Measurements from ENCODE around the gene NUDT16L1. TPM values are rescaled to one million over a fixed set of nuclear protein-coding genes. Genes with fewer than 3 reads are reported as not detected.

The NUDT16L1 gene
- total and polyA plus RNA-seq, 12 donors = 16.3 to 99.3 (median 51.6) TPM

DNA sequence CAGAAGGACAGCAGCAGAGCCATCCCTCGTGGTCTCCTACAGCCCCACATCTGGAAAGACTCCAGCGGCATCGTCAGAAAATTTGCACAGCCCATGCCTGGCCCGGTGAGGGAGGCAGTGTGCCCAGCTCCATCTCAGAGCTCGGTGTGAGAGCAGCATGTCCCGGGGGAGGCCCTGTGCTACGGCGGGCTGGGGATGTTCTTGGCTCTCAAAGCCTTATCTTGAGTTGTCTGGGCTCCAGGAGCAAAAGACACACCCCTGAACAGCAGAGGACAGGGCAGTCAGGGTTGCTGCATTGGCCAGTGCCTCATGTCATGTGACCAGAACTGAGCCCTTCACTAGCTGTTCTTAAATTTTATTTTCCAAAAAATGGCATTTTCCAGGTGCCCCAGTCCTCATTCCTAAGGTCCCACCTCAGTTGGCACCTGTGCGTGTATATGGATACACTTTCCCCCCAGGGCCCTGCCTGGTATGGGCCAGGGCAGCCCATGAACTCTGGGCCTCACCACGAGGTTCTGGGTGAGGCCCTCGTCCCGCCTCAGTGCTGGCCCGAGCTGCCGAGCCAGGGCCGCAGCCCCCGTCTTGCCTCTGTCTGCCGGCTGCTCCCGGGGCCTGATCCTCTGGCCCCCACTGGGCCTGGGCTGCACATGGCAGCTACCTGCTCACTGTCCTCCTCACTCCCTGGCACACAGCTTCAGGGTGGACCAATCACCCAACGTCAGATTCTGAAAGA lies 3.0 kb downstream of the NUDT16L1 start:
- WGBS, 4 donors = 50 to 72% (median 55%) methylated on average over 12 to 19 of the region's 19 CpGs
- DNase-seq = peak in 6 of 7 donors; percentile 13 to 82 (median 54)
- Histone ChIP-seq H3K4me1 (replicated peaks in 1 of 2) (peaks cover 27 to 41% of the 10 kb centered on the region in 2 donors), H3K4me3 (no peak overlapping the region), H3K36me3 (replicated peaks in 1 of 2) (peaks cover 0 to 67% of the 10 kb centered on the region in 2 donors), H3K9me3 (replicated peaks in 1 of 3) (no peaks in the 10 kb centered on the region), H3K27ac (peak overlapping the region in 2 of 5 donors; percentile 44 to 56), H3K27me3 (no peaks in the 10 kb centered on the region)
- intact Hi-C loops (cut with DNase I) = no loop called here
- TF ChIP-seq CTCF (IDR thresholded peaks at IDR 0.05) = no peak
- peak in 1 of 2 donors; percentile 34 for TF ChIP-seq POLR2A (IDR thresholded peaks at IDR 0.05)

DNA sequence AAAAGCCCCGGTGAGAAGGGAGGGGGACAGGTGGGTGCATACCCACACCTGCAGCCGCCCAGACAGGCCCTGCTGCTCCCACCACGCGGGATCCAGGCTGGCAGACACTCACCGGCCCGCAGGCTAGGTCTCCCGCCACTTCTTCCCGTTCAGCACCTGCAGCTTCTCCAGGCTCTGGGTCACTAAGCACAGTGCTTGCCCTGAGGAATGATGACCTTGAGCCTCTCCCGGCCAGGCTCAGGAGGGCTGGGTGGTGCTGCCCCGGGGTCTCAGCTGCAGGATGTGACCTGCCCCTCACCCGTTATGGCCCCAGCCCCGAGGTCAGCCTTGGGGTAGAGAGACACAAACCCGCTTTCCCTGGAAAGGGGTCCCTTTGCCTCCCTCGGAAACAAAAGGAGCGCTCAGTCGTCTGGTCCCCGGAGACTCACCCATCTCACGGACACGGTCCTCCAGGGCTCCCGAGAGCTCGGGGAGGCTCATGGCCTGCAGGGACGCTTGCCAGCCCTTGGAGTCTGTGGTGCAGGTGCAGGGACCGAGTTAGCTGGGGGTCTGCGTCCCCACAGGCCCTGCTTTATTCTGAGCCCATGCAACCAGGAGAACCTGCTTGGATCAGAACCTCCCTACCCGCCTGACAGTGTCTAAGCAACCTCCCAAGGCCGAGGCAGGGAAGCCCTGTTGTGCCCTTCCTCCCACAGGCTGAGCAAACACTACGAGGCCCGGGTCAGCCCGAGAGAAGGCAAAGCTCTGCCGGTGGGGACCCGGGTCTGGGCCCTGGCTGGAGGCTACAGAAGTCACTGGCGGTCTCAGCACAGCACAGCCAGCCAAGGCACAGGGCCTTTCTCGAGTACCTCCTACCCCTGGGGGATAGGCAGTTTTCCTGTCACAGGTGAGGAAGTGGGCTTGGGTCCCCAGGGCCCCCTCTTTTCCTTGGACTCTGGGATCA lies 3.8 kb downstream of the NUDT16L1 start:
- 53 to 69% (median 61%) methylated on average over 19 to 33 of the region's 33 CpGs for WGBS, 4 donors
- Histone ChIP-seq H3K4me3 (no peak overlapping the region), H3K27ac (peak overlapping the region in 2 of 5 donors; percentile 44 to 56), H3K9me3 (replicated peaks in 1 of 3) (no peaks in the 10 kb centered on the region), H3K36me3 (replicated peaks in 1 of 2) (peaks cover 0 to 75% of the 10 kb centered on the region in 2 donors), H3K27me3 (no peaks in the 10 kb centered on the region), H3K4me1 (replicated peaks in 1 of 2) (peaks cover 27 to 41% of the 10 kb centered on the region in 2 donors)
- peak in 6 of 7 donors; percentile 32 to 64 (median 57) for DNase-seq
- intact Hi-C loops (cut with DNase I) = no loop called here
- TF ChIP-seq POLR2A (IDR thresholded peaks at IDR 0.05) (no peak), CTCF (IDR thresholded peaks at IDR 0.05) (no peak)

DNA sequence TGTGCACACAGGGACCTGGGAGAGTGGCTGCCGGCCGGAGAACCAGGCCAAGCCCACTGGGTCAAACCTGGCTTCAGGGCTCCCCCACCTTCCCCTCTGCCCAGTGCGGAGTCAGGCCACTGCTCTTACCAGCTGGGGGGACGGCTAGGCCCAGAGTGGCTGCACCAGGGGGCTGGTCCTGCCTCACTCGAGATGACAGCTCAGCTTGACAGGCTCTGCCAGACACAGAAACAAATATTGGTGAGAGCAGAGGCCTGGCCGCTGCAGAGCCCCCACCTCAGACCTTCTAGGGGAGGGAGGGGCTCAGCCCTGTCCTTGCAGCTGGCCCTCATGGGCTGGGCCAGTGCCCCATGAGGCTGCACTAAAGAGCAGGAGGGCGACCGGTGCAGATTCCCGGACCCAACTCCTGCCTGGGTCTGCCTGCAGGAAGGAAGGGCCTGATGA lies 4.5 kb downstream of the NUDT16L1 start:
- Histone ChIP-seq H3K9me3 (replicated peaks in 1 of 3) (no peaks in the 10 kb centered on the region), H3K36me3 (replicated peaks in 1 of 2) (peaks cover 0 to 81% of the 10 kb centered on the region in 2 donors), H3K27ac (peak overlapping the region in 2 of 5 donors; percentile 44 to 56), H3K4me1 (replicated peaks in 1 of 2) (peaks cover 27 to 34% of the 10 kb centered on the region in 2 donors), H3K27me3 (no peaks in the 10 kb centered on the region), H3K4me3 (no peak overlapping the region)
- 80 to 91% (median 87%) methylated on average over 3 to 9 of the region's 9 CpGs for WGBS, 4 donors
- intact Hi-C loops (cut with DNase I) = no loop called here
- DNase-seq = no peak
- TF ChIP-seq CTCF (IDR thresholded peaks at IDR 0.05) = no peak
- no peak for TF ChIP-seq POLR2A (IDR thresholded peaks at IDR 0.05)

Data from adrenal gland (tissue), 12 donors.